SK-N-SH (cell line): ENCODE data around the gene CYSLTR2. TPM values are rescaled to one million over a fixed set of nuclear protein-coding genes. Genes with fewer than 3 reads are reported as not detected.

Experiments
- CTCF ChIA-PET: fragments of 300-600, 350-600 bp; formaldehyde crosslinking; extraction: SDS; loops from one replicate; lab custom pipeline; 2021; lab: Yijun Ruan, JAX
- POLR2A ChIA-PET: fragments of 350-600 bp; sonication (Branson Sonifier 250); formaldehyde crosslinking; extraction: SDS; loops from one replicate; lab custom pipeline; 2020; ENCODE audit warnings: antibody characterized with exemption, inconsistent platforms; lab: Yijun Ruan, JAX
- DNase-seq: peaks from one replicate; pipeline ENCODE4 v3.0.0; 2012
- H2AFZ ChIP-seq: fragments of 200-600 bp; sonication (generic); 2 replicates; pipeline ENCODE4 v1.8.1; 2016; ENCODE audit warnings: antibody characterized with exemption, mild to moderate bottlenecking, low read depth
- H3F3A ChIP-seq: fragments of 200-600 bp; sonication (generic); replicated peaks from 2 replicates; pipeline ENCODE3; 2016; ENCODE audit warnings: antibody characterized with exemption, mild to moderate bottlenecking; ENCODE audit not compliant: insufficient read depth
- H3K27ac ChIP-seq, 2 experiments: fragments of 200-500 bp in 1 of 2; fragments of 200-600 bp in 1 of 2; sonication (Bioruptor generic) in 1 of 2; sonication (generic), shearing (Covaris generic) in 1 of 2; 2 replicates each; pipeline versions ENCODE4 v1.5.1 to v1.6.1; 2014 to 2016; ENCODE audit warnings: low read depth in 2 of 2, inconsistent platforms in 1 of 2, low read length in 1 of 2, mild to moderate bottlenecking in 1 of 2, mixed read lengths in 1 of 2
- H3K27me3 ChIP-seq: fragments of 200-600 bp; sonication (generic), shearing (Covaris generic); 2 replicates; pipeline ENCODE4 v1.6.1; 2016; ENCODE audit warnings: mixed run types; ENCODE audit not compliant: insufficient read depth
- H3K36me3 ChIP-seq, 2 experiments: fragments of 200-500 bp in 1 of 2; fragments of 200-600 bp in 1 of 2; sonication (Bioruptor generic) in 1 of 2; sonication (generic) in 1 of 2; replicated peaks in 1 of 2; 2 replicates each; pipeline versions ENCODE3 to v1.5.1; 2014 to 2016; ENCODE audit warnings: low read length in 1 of 2, mild to moderate bottlenecking in 1 of 2; ENCODE audit not compliant: insufficient read depth in 2 of 2, control insufficient read depth in 1 of 2
- H3K4me1 ChIP-seq, 2 experiments: fragments of 200-500 bp in 1 of 2; fragments of 200-600 bp in 1 of 2; sonication (Bioruptor generic) in 1 of 2; sonication (generic), shearing (Covaris generic) in 1 of 2; 2 replicates each; pipeline versions ENCODE4 v1.5.1 to v1.6.1; 2014 to 2016; ENCODE audit warnings: low read depth in 1 of 2, low read length in 1 of 2, mixed run types in 1 of 2; ENCODE audit not compliant: insufficient read depth in 2 of 2, control insufficient read depth in 1 of 2
- H3K4me2 ChIP-seq: fragments of 200-600 bp; sonication (generic), shearing (Covaris generic); 2 replicates; pipeline ENCODE4 v1.6.1; 2017; ENCODE audit warnings: mixed run types
- H3K4me3 ChIP-seq, 2 experiments: fragments of 200-500 bp in 1 of 2; fragments of 200-600 bp in 1 of 2; sonication (Bioruptor generic) in 1 of 2; sonication (generic), shearing (Covaris generic) in 1 of 2; 2 replicates each; pipeline versions ENCODE4 v1.5.1 to v1.8.1; 2014 to 2016; ENCODE audit warnings: low read depth in 2 of 2, inconsistent platforms in 1 of 2, low read length in 1 of 2, mild to moderate bottlenecking in 1 of 2, mixed read lengths in 1 of 2, moderate library complexity in 1 of 2
- H3K79me2 ChIP-seq: fragments of 200-600 bp; sonication (generic); 2 replicates; pipeline ENCODE4 v1.8.1; 2017; ENCODE audit warnings: mild to moderate bottlenecking; ENCODE audit not compliant: insufficient read depth
- H3K9ac ChIP-seq: fragments of 200-600 bp; sonication (generic); 2 replicates; pipeline ENCODE4 v1.6.1; 2017; ENCODE audit warnings: mixed run types
- H3K9me2 ChIP-seq: fragments of 200-600 bp; sonication (generic); 2 replicates; pipeline ENCODE4 v1.6.1; 2017; ENCODE audit warnings: mixed run types
- H3K9me3 ChIP-seq: fragments of 200-600 bp; sonication (generic); 2 replicates; pipeline ENCODE4 v1.6.1; 2017; ENCODE audit warnings: mixed run types, mild to moderate bottlenecking, moderate library complexity
- H4K20me1 ChIP-seq: fragments of 200-600 bp; sonication (generic); 2 replicates; pipeline ENCODE4 v1.6.1; 2017; ENCODE audit warnings: mild to moderate bottlenecking, mixed run types; ENCODE audit not compliant: insufficient read depth
- CTCF ChIP-seq: fragments of 200-600 bp; sonication (generic); IDR thresholded peaks from 2 replicates; pipeline ENCODE4 v1.6.1; 2017; ENCODE audit warnings: antibody characterized with exemption, mild to moderate bottlenecking, moderate library complexity
- ELF1 ChIP-seq: IDR thresholded peaks from 2 replicates; pipeline ENCODE4 v1.4.0; 2012
- EP300 ChIP-seq, 2 experiments: IDR thresholded peaks; 2 replicates each; pipeline versions ENCODE4 v1.4.0 to v1.6.1; 2012; ENCODE audit warnings: borderline replicate concordance in 1 of 2, low read depth in 1 of 2, low read length in 1 of 2
- EZH2phosphoT487 ChIP-seq: fragments of 200-600 bp; sonication (generic); IDR thresholded peaks from 2 replicates; pipeline ENCODE4 v1.6.1; 2017; ENCODE audit warnings: low read depth, mixed run types, mild to moderate bottlenecking, antibody characterized with exemption, moderate library complexity, borderline replicate concordance
- FOSL2 ChIP-seq: IDR thresholded peaks from 2 replicates; pipeline ENCODE4 v1.4.0; 2012; ENCODE audit warnings: low read depth, mild to moderate bottlenecking, moderate library complexity, borderline replicate concordance
- FOXJ3 ChIP-seq: sonication (generic); formaldehyde crosslinking; IDR thresholded peaks from 2 replicates; pipeline ENCODE4 v1.5.1; 2020; ENCODE audit warnings: mild to moderate bottlenecking, missing genetic modification reagents
- FOXM1 ChIP-seq: IDR thresholded peaks from 2 replicates; pipeline ENCODE4 v1.4.0; 2012; ENCODE audit warnings: low read depth, mild to moderate bottlenecking
- GATA2 ChIP-seq: sonication (generic); formaldehyde crosslinking; IDR thresholded peaks from 2 replicates; pipeline ENCODE4 v1.5.0; 2020; ENCODE audit warnings: mild to moderate bottlenecking, missing genetic modification reagents
- JUND ChIP-seq: IDR thresholded peaks from 2 replicates; pipeline ENCODE4 v1.4.0; 2012
- MEF2A ChIP-seq: IDR thresholded peaks from 2 replicates; pipeline ENCODE4 v1.4.0; 2012; ENCODE audit warnings: low read depth, borderline replicate concordance
- NFIC ChIP-seq: IDR thresholded peaks from 2 replicates; pipeline ENCODE4 v1.4.0; 2012; ENCODE audit warnings: borderline replicate concordance
- NRF1 ChIP-seq: IDR thresholded peaks from 2 replicates; pipeline ENCODE4 v1.6.1; 2012; ENCODE audit warnings: low read depth, mild to moderate bottlenecking, low read length
- POLR2AphosphoS5 ChIP-seq: IDR thresholded peaks from 2 replicates; pipeline ENCODE4 v1.6.1; 2012; ENCODE audit warnings: low read depth, low read length
- RAD21 ChIP-seq: IDR thresholded peaks from 2 replicates; pipeline ENCODE4 v1.6.1; 2012; ENCODE audit warnings: mild to moderate bottlenecking, low read length
- RCOR1 ChIP-seq: fragments of 150-350 bp; IDR thresholded peaks from 2 replicates; pipeline ENCODE4 v1.6.1; 2017; ENCODE audit warnings: antibody characterized with exemption, low read length
- REST ChIP-seq: IDR thresholded peaks from 2 replicates; pipeline ENCODE4 v1.6.1; 2012; ENCODE audit warnings: mild to moderate bottlenecking, low read depth, low read length, moderate library complexity
- RFX5 ChIP-seq: IDR thresholded peaks from 2 replicates; pipeline ENCODE4 v1.6.1; 2012; ENCODE audit warnings: mild to moderate bottlenecking, improper control_type of control experiment, low read length
- SMC3 ChIP-seq: IDR thresholded peaks from 2 replicates; pipeline ENCODE4 v1.6.1; 2012; ENCODE audit warnings: low read depth, low read length, improper control_type of control experiment
- TCF12 ChIP-seq: IDR thresholded peaks from 2 replicates; pipeline ENCODE4 v1.4.0; 2012
- TEAD4 ChIP-seq: IDR thresholded peaks from 2 replicates; pipeline ENCODE4 v1.4.0; 2012; ENCODE audit warnings: mild to moderate bottlenecking, borderline replicate concordance; ENCODE audit not compliant: insufficient read depth
- YY1 ChIP-seq: IDR thresholded peaks from 2 replicates; pipeline ENCODE4 v1.4.0; 2012; ENCODE audit warnings: low read depth, mild to moderate bottlenecking
- WGBS: methylation state at CpG from one replicate; pipeline ENCODE4 v1.1.6; 2017; ENCODE audit warnings: low lambda C conversion rate; 5-methylcytosine and 5-hydroxymethylcytosine counted together
- polyA plus RNA-seq, 3 experiments: library from polyadenylated mRNA; depleted of rRNA; stranded (reverse); fragments of >200 nt; gene quantifications; 2 replicates each; pipeline ENCODE4 v1.2.3, GENCODE V29; 2012
- TF ChIP-seq, protein P1 (sequence below): IDR thresholded peaks from 2 replicates; pipeline ENCODE4 v1.4.0; 2012; ENCODE audit warnings: low read depth
- TF ChIP-seq, protein P2 (sequence below): fragments of 150-350 bp; IDR thresholded peaks from 2 replicates; pipeline ENCODE4 v1.6.1; 2016; ENCODE audit warnings: mild to moderate bottlenecking, low read depth, low read length

The CYSLTR2 gene
- polyA plus RNA-seq, 1 of the 3 experiments (the other 2 are of a cell fraction) = 0.12 TPM

- ChIA-PET CTCF (interaction anchor here (0.6 to 3.4 kb wide), 4 partner anchors 8 to 532 kb away, joined by 3 to 21 read pairs (median 4); no protein-coding TSS in a partner anchor), POLR2A (no interaction called here)
- Histone ChIP-seq H3K4me3 (no peak overlapping the region), H3F3A (peaks cover 11% of the 10 kb centered on the region), H3K9ac (no peak overlapping the region), H3K4me2 (no peak overlapping the region), H3K27me3 (no peaks in the 10 kb centered on the region), H3K9me2 (no peaks in the 10 kb centered on the region), H2AFZ (no peak overlapping the region), H3K79me2 (no peaks in the 10 kb centered on the region), H3K9me3 (no peaks in the 10 kb centered on the region), H3K36me3 (no peaks in the 10 kb centered on the region), H3K27ac (peak overlapping the region in 1 of 2 experiments; percentile 87; a peak in 2 of 4 replicates), H3K4me1 (peaks cover 0 to 13% of the 10 kb centered on the region in 2 experiments; a peak in 2 of 4 replicates), H4K20me1 (no peaks in the 10 kb centered on the region)
- WGBS = 68% methylated on average over 2 of the region's 2 CpGs
- no peak for TF ChIP-seq RFX5
- no peak for TF ChIP-seq TCF12
- no peak for TF ChIP-seq TEAD4
- TF ChIP-seq CTCF = no peak
- no peak for TF ChIP-seq ELF1
- TF ChIP-seq POLR2AphosphoS5 = no peak
- TF ChIP-seq EP300 (IDR thresholded peaks at IDR 0.05; ENCODE audit: borderline replicate concordance in 1 of 2, low read depth in 1 of 2, low read length in 1 of 2) = no peak
- TF ChIP-seq RCOR1 = no peak
- no peak for TF ChIP-seq RAD21
- no peak for TF ChIP-seq JUND
- no peak for DNase-seq
These were observed 95.0 kb downstream of the CYSLTR2 start for GRCh38 chr13:48748681-48749080.

- H2AFZ ChIP-seq = no peak overlapping the region; the same call in 1 of the 2 replicates
- TF ChIP-seq GATA2 (CRISPR knock-in tag) = no peak
- TF ChIP-seq REST = no peak
- no peak for TF ChIP-seq FOXM1
- no peak for TF ChIP-seq EZH2phosphoT487
- TF ChIP-seq SMC3 = no peak
- no peak for TF ChIP-seq RFX5
- TF ChIP-seq FOSL2 = no peak
- no peak for TF ChIP-seq JUND
- TF ChIP-seq, protein P1, sequence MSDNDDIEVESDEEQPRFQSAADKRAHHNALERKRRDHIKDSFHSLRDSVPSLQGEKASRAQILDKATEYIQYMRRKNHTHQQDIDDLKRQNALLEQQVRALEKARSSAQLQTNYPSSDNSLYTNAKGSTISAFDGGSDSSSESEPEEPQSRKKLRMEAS = no peak
- TF ChIP-seq NFIC = no peak
- no peak for TF ChIP-seq RAD21
- no peak for TF ChIP-seq FOXJ3
- no peak for TF ChIP-seq EP300 (IDR thresholded peaks at IDR 0.05; ENCODE audit: borderline replicate concordance in 1 of 2, low read depth in 1 of 2, low read length in 1 of 2)
- TF ChIP-seq TCF12 = no peak
- TF ChIP-seq MEF2A = no peak
- no peak for TF ChIP-seq YY1
- TF ChIP-seq NRF1 = no peak
- TF ChIP-seq, protein P2, sequence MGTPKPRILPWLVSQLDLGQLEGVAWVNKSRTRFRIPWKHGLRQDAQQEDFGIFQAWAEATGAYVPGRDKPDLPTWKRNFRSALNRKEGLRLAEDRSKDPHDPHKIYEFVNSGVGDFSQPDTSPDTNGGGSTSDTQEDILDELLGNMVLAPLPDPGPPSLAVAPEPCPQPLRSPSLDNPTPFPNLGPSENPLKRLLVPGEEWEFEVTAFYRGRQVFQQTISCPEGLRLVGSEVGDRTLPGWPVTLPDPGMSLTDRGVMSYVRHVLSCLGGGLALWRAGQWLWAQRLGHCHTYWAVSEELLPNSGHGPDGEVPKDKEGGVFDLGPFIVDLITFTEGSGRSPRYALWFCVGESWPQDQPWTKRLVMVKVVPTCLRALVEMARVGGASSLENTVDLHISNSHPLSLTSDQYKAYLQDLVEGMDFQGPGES = no peak
These were observed 95.4 kb downstream of the CYSLTR2 start for GRCh38 chr13:48749144-48749543.

More at GRCh38 chr13:48749144-48749543, 95.4 kb downstream of the CYSLTR2 start:
- no peaks in the 10 kb centered on the region for H3K79me2 ChIP-seq
- 78% methylated on average over 4 of the region's 4 CpGs for WGBS
- DNase-seq = no peak
- H3K9me3 ChIP-seq = no peaks in the 10 kb centered on the region
- no peaks in the 10 kb centered on the region for H3K27me3 ChIP-seq
- H3K4me2 ChIP-seq = peak overlapping the region; percentile 22; the same call in 1 of the 2 replicates
- H3K9me2 ChIP-seq = no peaks in the 10 kb centered on the region
- no peak overlapping the region for H3K9ac ChIP-seq
- H3K4me1 ChIP-seq = peaks cover 0 to 13% of the 10 kb centered on the region in 2 experiments; a peak in 2 of 4 replicates
- H3F3A ChIP-seq = peaks cover 11% of the 10 kb centered on the region
- CTCF ChIA-PET = interaction anchor here (0.6 to 3.4 kb wide), 3 partner anchors 8 to 20 kb away, joined by 3 to 21 read pairs (median 4); no protein-coding TSS in a partner anchor
- peak overlapping the region in 1 of 2 experiments; percentile 87; a peak in 2 of 4 replicates for H3K27ac ChIP-seq
- POLR2A ChIA-PET = no interaction called here
- H3K4me3 ChIP-seq = no peak overlapping the region
- no peaks in the 10 kb centered on the region for H4K20me1 ChIP-seq
- no peaks in the 10 kb centered on the region for H3K36me3 ChIP-seq
